GM19395 (cell line): ENCODE measurements around the gene PMFBP1.

Experiments
- ATAC-seq: cut with Tn5 transposase; IDR thresholded peaks from one replicate; pipeline ENCODE4 v1.9.1; 2021; ENCODE audit warnings: mild to moderate bottlenecking, moderate library complexity; ENCODE audit not compliant: unreplicated experiment

Gene PMFBP1

GRCh38 chr16:72187551-72187950 lies 15.6 kb upstream of the PMFBP1 start:
- no peak for ATAC-seq

GRCh38 chr16:72182976-72183375 lies 11.0 kb upstream of the PMFBP1 start:
- no peak for ATAC-seq

GRCh38 chr16:72179204-72179970 lies 7.4 kb upstream of the PMFBP1 start:
- no peak for ATAC-seq

- ATAC-seq = no peak
Measured at GRCh38 chr16:72174726-72175125, 2.8 kb upstream of the PMFBP1 start.

- ATAC-seq = no peak
Measured at GRCh38 chr16:72173997-72174396, 2.0 kb upstream of the PMFBP1 start.

GRCh38 chr16:72171236-72171635 lies 719 bp downstream of the PMFBP1 start:
- no peak for ATAC-seq

GRCh38 chr16:72169708-72170107 lies 2.2 kb downstream of the PMFBP1 start:
- ATAC-seq = no peak

GRCh38 chr16:72168365-72168764 lies 3.6 kb downstream of the PMFBP1 start:
- ATAC-seq = no peak

- ATAC-seq = no peak
Measured at GRCh38 chr16:72166954-72167561, 4.9 kb downstream of the PMFBP1 start.

GRCh38 chr16:72166151-72166550 lies 5.8 kb downstream of the PMFBP1 start:
- no peak for ATAC-seq

GRCh38 chr16:72164691-72165090 lies 7.3 kb downstream of the PMFBP1 start:
- ATAC-seq = no peak

GRCh38 chr16:72162105-72162692 lies 9.8 kb downstream of the PMFBP1 start:
- ATAC-seq = no peak

GRCh38 chr16:72159801-72160200 lies 12.2 kb downstream of the PMFBP1 start:
- no peak for ATAC-seq

- no peak for ATAC-seq
Measured at GRCh38 chr16:72159386-72159785, 12.6 kb downstream of the PMFBP1 start.

- no peak for ATAC-seq
Measured at GRCh38 chr16:72149676-72150464, 22.1 kb downstream of the PMFBP1 start.

- no peak for ATAC-seq
Measured at GRCh38 chr16:72142476-72142875, 29.5 kb downstream of the PMFBP1 start.

GRCh38 chr16:72139908-72140307 lies 32.0 kb downstream of the PMFBP1 start:
- no peak for ATAC-seq

- ATAC-seq = no peak
Measured at GRCh38 chr16:72138064-72138572, 33.8 kb downstream of the PMFBP1 start.

- ATAC-seq = no peak
Measured at GRCh38 chr16:72137380-72138063, 34.4 kb downstream of the PMFBP1 start.

GRCh38 chr16:72134507-72134906 lies 37.4 kb downstream of the PMFBP1 start:
- ATAC-seq = no peak

GRCh38 chr16:72132726-72133125 lies 39.2 kb downstream of the PMFBP1 start:
- ATAC-seq = no peak
